DMS 273 treated with DMSO at 0.1 percent for 48 hours (cell line): ENCODE measurements around the gene PCDHGC3.

ENCODE experiments used
- DNase-seq: peaks from one replicate; lab custom pipeline; 2025; lab: John Stamatoyannopoulos, UW

Gene PCDHGC3

DNA sequence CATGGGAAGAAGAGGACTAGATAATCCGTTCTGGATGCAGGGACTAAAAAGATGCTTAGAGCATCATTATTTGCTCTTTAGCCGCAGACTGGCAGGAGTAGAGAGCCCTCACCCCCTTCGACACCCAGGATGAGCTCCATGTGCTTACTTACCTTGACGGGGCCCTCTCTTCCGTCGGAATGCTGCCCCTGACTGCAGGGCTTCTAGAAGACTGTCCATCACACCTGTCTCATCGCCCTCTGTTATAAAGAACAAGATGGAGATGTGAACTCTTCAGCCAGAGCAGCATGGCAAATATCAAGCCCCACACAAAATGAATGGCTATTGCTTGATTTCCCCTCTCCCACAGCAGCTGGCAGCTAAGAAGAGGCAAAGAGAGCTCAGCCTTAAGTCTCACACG is 48.2 kb downstream of the PCDHGC3 start:
- DNase-seq, result no peak

DNA sequence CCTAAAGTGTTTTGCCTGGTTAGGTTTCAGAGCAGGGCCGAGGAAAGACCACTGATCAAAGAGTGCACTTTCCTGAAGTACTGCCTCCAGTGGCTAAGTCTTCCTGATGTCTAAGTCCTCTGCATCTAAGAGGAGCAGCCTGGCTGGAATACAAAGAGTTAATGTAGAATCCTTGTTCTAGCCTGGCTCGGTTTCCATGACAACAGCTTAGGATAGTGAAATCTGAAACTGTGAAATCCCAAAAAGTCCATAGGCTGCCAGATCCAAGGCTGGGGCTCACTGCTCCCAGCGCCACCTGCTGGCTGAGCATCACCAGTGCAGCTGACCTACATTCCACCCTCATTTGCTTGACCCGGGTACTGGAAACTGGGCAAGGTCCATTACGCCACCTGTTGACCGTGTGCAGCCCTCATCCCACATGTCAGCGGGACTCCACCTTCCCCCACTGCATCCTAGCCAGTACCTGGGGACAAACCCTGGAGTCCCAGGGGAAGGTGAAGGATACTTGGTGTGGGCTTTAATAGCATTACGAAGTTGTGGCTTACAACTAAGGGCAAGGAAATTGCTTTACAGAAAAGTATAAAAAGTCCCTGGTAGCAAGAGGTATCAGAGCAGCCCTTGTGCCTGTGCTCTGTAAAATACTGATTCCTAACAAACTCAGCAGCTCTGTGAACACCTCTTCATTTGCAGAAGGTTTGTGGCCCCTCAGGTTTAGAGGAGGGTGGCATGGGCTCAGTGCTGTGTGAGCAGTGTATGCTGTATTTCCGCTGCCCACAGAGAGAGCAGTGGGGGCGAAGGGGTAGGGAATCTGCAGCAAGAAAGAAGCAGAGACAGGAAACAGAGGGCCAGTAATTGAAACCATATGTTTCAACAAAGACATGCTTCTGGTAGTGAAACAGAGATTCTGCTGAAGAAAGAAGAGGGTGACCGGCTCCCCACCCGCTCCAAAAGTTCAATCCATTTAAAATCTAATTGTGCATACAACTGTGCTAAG is 49.1 kb downstream of the PCDHGC3 start:
- peak; percentile 94 for DNase-seq

DNA sequence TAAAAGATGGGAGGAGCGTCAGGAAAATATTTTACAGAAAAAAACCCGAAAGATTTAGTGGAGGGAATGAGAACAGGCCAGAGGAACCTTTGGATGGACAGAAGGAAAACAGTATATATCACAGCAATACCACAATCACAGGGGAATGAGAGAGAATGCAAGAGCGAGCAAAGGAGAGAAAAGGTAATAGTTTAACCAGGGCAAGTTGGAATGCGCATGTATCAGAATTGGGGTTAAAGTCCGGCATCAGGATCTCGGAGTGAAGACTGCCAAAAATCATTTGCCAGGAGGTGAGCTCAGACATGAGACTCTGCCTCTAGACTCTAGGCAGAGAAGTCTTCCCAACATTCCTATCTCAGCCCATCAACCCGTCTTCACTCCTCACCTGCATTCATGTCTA is 49.9 kb downstream of the PCDHGC3 start:
- DNase-seq, result no peak

DNA sequence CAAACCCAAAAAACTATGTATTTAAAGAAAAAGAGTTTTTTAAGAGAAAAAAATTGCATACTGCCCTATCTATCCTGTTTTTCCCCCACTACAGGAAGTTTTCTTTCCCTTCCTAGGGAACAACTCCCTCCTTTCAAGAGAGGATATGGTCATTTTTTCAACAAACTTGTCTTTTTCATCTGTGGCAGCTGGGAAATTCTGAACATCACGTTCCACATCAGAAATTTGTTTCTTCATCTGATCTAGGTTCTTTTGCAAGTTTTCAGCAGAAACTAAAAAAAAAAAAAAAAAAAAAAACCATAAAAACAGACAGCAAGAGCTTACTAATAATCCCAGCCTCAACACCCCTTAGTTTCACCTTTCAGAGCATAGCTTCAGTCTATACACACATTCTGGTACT is 51.7 kb downstream of the PCDHGC3 start:
- no peak for DNase-seq
